Neural progenitor cell (in vitro differentiated cells): ENCODE measurements around the gene XPO1.

ENCODE experiments used
- EZH2 ChIP-seq: fragments of 200-600 bp; sonication (generic); IDR thresholded peaks from 2 replicates; pipeline ENCODE4 v1.6.1; 2017; ENCODE audit warnings: antibody characterized with exemption, mild to moderate bottlenecking, moderate library complexity
- TF ChIP-seq, protein P1 (sequence below): fragments of 200-600 bp; sonication (generic); IDR thresholded peaks from 2 replicates; pipeline ENCODE4 v1.5.1; 2017; ENCODE audit warnings: antibody characterized with exemption, mild to moderate bottlenecking

GRCh38 chr2:61493523-61493942, 44.6 kb downstream of the XPO1 start:
- TF ChIP-seq, protein P1, sequence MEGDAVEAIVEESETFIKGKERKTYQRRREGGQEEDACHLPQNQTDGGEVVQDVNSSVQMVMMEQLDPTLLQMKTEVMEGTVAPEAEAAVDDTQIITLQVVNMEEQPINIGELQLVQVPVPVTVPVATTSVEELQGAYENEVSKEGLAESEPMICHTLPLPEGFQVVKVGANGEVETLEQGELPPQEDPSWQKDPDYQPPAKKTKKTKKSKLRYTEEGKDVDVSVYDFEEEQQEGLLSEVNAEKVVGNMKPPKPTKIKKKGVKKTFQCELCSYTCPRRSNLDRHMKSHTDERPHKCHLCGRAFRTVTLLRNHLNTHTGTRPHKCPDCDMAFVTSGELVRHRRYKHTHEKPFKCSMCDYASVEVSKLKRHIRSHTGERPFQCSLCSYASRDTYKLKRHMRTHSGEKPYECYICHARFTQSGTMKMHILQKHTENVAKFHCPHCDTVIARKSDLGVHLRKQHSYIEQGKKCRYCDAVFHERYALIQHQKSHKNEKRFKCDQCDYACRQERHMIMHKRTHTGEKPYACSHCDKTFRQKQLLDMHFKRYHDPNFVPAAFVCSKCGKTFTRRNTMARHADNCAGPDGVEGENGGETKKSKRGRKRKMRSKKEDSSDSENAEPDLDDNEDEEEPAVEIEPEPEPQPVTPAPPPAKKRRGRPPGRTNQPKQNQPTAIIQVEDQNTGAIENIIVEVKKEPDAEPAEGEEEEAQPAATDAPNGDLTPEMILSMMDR, result no peak
- no peak for TF ChIP-seq EZH2
